Measurements from ENCODE around the gene CFHR4.
"Not testable (repeated sequence)": the region's sequence is repeated elsewhere in the genome, so short reads cannot be mapped to it uniquely, and the experiment has no call there.

Gene CFHR4

GRCh38 chr1:196887515-196888239 is at the start of gene CFHR4:
Gene CFHR4, plus strand, starts transcription at chr1:196888052. Its CDS starts 99 bp downstream, at chr1:196888151.
- no peak within 1 kb of the TSS for H3K4me3 Mint-ChIP-seq
- H3K4me1 Mint-ChIP-seq (ENCODE audit: low read depth) = no peaks in the 10 kb centered on the region
- no peaks in the 10 kb centered on the region for H3K27me3 Mint-ChIP-seq (ENCODE audit: low read depth)
- no peaks in the 10 kb centered on the region for H3K36me3 Mint-ChIP-seq (ENCODE audit: low read depth)
- H3K9me3 Mint-ChIP-seq = no peaks in the 10 kb centered on the region
- no peak within 1 kb of the TSS for H3K27ac Mint-ChIP-seq

GRCh38 chr1:196849613-196850492 is 38.0 kb upstream of the CFHR4 start:
- H3K27ac Mint-ChIP-seq; H3K27me3 Mint-ChIP-seq (ENCODE audit: low read depth); H3K4me3 Mint-ChIP-seq; H3K4me1 Mint-ChIP-seq (ENCODE audit: low read depth); H3K36me3 Mint-ChIP-seq (ENCODE audit: low read depth); H3K9me3 Mint-ChIP-seq: not testable (repeated sequence)

- no peaks in the 10 kb centered on the region for H3K9me3 Mint-ChIP-seq
- H3K4me1 Mint-ChIP-seq (ENCODE audit: low read depth) = no peaks in the 10 kb centered on the region
- no peaks in the 10 kb centered on the region for H3K36me3 Mint-ChIP-seq (ENCODE audit: low read depth)
- no peak overlapping the region for H3K27ac Mint-ChIP-seq
- no peak overlapping the region for H3K4me3 Mint-ChIP-seq
- no peaks in the 10 kb centered on the region for H3K27me3 Mint-ChIP-seq (ENCODE audit: low read depth)
Observed at GRCh38 chr1:196856053-196856452, 31.8 kb upstream of the CFHR4 start.

GRCh38 chr1:196857188-196857587 is 30.7 kb upstream of the CFHR4 start:
- H3K4me1 Mint-ChIP-seq (ENCODE audit: low read depth) = no peaks in the 10 kb centered on the region
- no peak overlapping the region for H3K27ac Mint-ChIP-seq
- H3K4me3 Mint-ChIP-seq = no peak overlapping the region
- H3K27me3 Mint-ChIP-seq (ENCODE audit: low read depth) = no peaks in the 10 kb centered on the region
- H3K9me3 Mint-ChIP-seq = no peaks in the 10 kb centered on the region
- no peaks in the 10 kb centered on the region for H3K36me3 Mint-ChIP-seq (ENCODE audit: low read depth)

GRCh38 chr1:196858811-196859210 is 29.0 kb upstream of the CFHR4 start:
- Mint-ChIP-seq H3K4me1 (ENCODE audit: low read depth) (no peaks in the 10 kb centered on the region), H3K27ac (no peak overlapping the region), H3K27me3 (ENCODE audit: low read depth) (no peaks in the 10 kb centered on the region), H3K4me3 (no peak overlapping the region), H3K36me3 (ENCODE audit: low read depth) (no peaks in the 10 kb centered on the region), H3K9me3 (no peaks in the 10 kb centered on the region)

GRCh38 chr1:196860323-196860884 is 27.4 kb upstream of the CFHR4 start:
- H3K27ac Mint-ChIP-seq = no peak overlapping the region
- no peaks in the 10 kb centered on the region for H3K27me3 Mint-ChIP-seq (ENCODE audit: low read depth)
- H3K9me3 Mint-ChIP-seq = no peaks in the 10 kb centered on the region
- H3K4me1 Mint-ChIP-seq (ENCODE audit: low read depth) = no peaks in the 10 kb centered on the region
- no peaks in the 10 kb centered on the region for H3K36me3 Mint-ChIP-seq (ENCODE audit: low read depth)
- H3K4me3 Mint-ChIP-seq = no peak overlapping the region

- Mint-ChIP-seq H3K36me3 (ENCODE audit: low read depth) (no peaks in the 10 kb centered on the region), H3K4me1 (ENCODE audit: low read depth) (no peaks in the 10 kb centered on the region), H3K27ac (no peak overlapping the region), H3K27me3 (ENCODE audit: low read depth) (no peaks in the 10 kb centered on the region), H3K4me3 (no peak overlapping the region), H3K9me3 (no peaks in the 10 kb centered on the region)
Observed at GRCh38 chr1:196861429-196861828, 26.4 kb upstream of the CFHR4 start.

GRCh38 chr1:196866974-196867373 is 20.9 kb upstream of the CFHR4 start:
- no peaks in the 10 kb centered on the region for H3K9me3 Mint-ChIP-seq
- no peaks in the 10 kb centered on the region for H3K4me1 Mint-ChIP-seq (ENCODE audit: low read depth)
- H3K36me3 Mint-ChIP-seq (ENCODE audit: low read depth) = no peaks in the 10 kb centered on the region
- H3K4me3 Mint-ChIP-seq = no peak overlapping the region
- H3K27me3 Mint-ChIP-seq (ENCODE audit: low read depth) = no peaks in the 10 kb centered on the region
- no peak overlapping the region for H3K27ac Mint-ChIP-seq

- no peak overlapping the region for H3K4me3 Mint-ChIP-seq
- no peaks in the 10 kb centered on the region for H3K9me3 Mint-ChIP-seq
- no peaks in the 10 kb centered on the region for H3K4me1 Mint-ChIP-seq (ENCODE audit: low read depth)
- H3K27me3 Mint-ChIP-seq (ENCODE audit: low read depth) = peaks cover 4% of the 10 kb centered on the region
- no peaks in the 10 kb centered on the region for H3K36me3 Mint-ChIP-seq (ENCODE audit: low read depth)
- H3K27ac Mint-ChIP-seq = no peak overlapping the region
Observed at GRCh38 chr1:196873385-196873784, 14.5 kb upstream of the CFHR4 start.

- no peaks in the 10 kb centered on the region for H3K4me1 Mint-ChIP-seq (ENCODE audit: low read depth)
- no peaks in the 10 kb centered on the region for H3K9me3 Mint-ChIP-seq
- no peak overlapping the region for H3K4me3 Mint-ChIP-seq
- peaks cover 4% of the 10 kb centered on the region for H3K27me3 Mint-ChIP-seq (ENCODE audit: low read depth)
- H3K36me3 Mint-ChIP-seq (ENCODE audit: low read depth) = no peaks in the 10 kb centered on the region
- H3K27ac Mint-ChIP-seq = no peak overlapping the region
Observed at GRCh38 chr1:196875935-196876334, 11.9 kb upstream of the CFHR4 start.

- Mint-ChIP-seq H3K4me1 (ENCODE audit: low read depth) (no peaks in the 10 kb centered on the region), H3K4me3 (no peak overlapping the region), H3K27me3 (ENCODE audit: low read depth) (peaks cover 4% of the 10 kb centered on the region), H3K9me3 (no peaks in the 10 kb centered on the region), H3K36me3 (ENCODE audit: low read depth) (no peaks in the 10 kb centered on the region), H3K27ac (no peak overlapping the region)
Observed at GRCh38 chr1:196877964-196878363, 9.9 kb upstream of the CFHR4 start.

GRCh38 chr1:196886560-196886959 is 1.3 kb upstream of the CFHR4 start:
- not testable (repeated sequence) for H3K9me3 Mint-ChIP-seq; H3K27ac Mint-ChIP-seq; H3K4me1 Mint-ChIP-seq (ENCODE audit: low read depth); H3K27me3 Mint-ChIP-seq (ENCODE audit: low read depth); H3K4me3 Mint-ChIP-seq; H3K36me3 Mint-ChIP-seq (ENCODE audit: low read depth)

GRCh38 chr1:196890668-196891067 is 2.8 kb downstream of the CFHR4 start:
- no peaks in the 10 kb centered on the region for H3K9me3 Mint-ChIP-seq
- no peak overlapping the region for H3K27ac Mint-ChIP-seq
- H3K4me3 Mint-ChIP-seq = no peak overlapping the region
- H3K4me1 Mint-ChIP-seq (ENCODE audit: low read depth) = no peaks in the 10 kb centered on the region
- H3K36me3 Mint-ChIP-seq (ENCODE audit: low read depth) = no peaks in the 10 kb centered on the region
- H3K27me3 Mint-ChIP-seq (ENCODE audit: low read depth) = no peaks in the 10 kb centered on the region

- H3K36me3 Mint-ChIP-seq (ENCODE audit: low read depth) = no peaks in the 10 kb centered on the region
- H3K9me3 Mint-ChIP-seq = no peaks in the 10 kb centered on the region
- H3K27me3 Mint-ChIP-seq (ENCODE audit: low read depth) = no peaks in the 10 kb centered on the region
- H3K27ac Mint-ChIP-seq = no peak overlapping the region
- no peak overlapping the region for H3K4me3 Mint-ChIP-seq
- no peaks in the 10 kb centered on the region for H3K4me1 Mint-ChIP-seq (ENCODE audit: low read depth)
Observed at GRCh38 chr1:196891251-196891650, 3.4 kb downstream of the CFHR4 start.

- Mint-ChIP-seq H3K36me3 (ENCODE audit: low read depth) (no peaks in the 10 kb centered on the region), H3K4me1 (ENCODE audit: low read depth) (no peaks in the 10 kb centered on the region), H3K4me3 (no peak overlapping the region), H3K27ac (no peak overlapping the region), H3K27me3 (ENCODE audit: low read depth) (peaks cover 6% of the 10 kb centered on the region), H3K9me3 (no peaks in the 10 kb centered on the region)
Observed at GRCh38 chr1:196896355-196896754, 8.5 kb downstream of the CFHR4 start.

All from T-helper 1 cell treated with Interleukin-12 subunit alpha and Interleukin-12 subunit beta and Interleukin-4 antibody, amounts not matched to agents 30 μg/mL and 1 μg/mL, for 36 hours (primary cell).